Measurements from ENCODE around the gene ZBTB8A. TPM values are rescaled to one million over a fixed set of nuclear protein-coding genes. Genes with fewer than 3 reads are reported as not detected.

Gene ZBTB8A
- total and polyA plus RNA-seq, 10 of the 15 experiments (the other 5 are each of a cell fraction or from before 2014, with no cell fraction given): 0.48 to 4.7 (median 2.4) TPM

- TF ChIP-seq, protein P1, sequence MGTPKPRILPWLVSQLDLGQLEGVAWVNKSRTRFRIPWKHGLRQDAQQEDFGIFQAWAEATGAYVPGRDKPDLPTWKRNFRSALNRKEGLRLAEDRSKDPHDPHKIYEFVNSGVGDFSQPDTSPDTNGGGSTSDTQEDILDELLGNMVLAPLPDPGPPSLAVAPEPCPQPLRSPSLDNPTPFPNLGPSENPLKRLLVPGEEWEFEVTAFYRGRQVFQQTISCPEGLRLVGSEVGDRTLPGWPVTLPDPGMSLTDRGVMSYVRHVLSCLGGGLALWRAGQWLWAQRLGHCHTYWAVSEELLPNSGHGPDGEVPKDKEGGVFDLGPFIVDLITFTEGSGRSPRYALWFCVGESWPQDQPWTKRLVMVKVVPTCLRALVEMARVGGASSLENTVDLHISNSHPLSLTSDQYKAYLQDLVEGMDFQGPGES (IDR thresholded peaks at IDR 0.05): peak; percentile 68; the same call in 1 of the 2 replicates
- TF ChIP-seq RFX5 (IDR thresholded peaks at IDR 0.05; ENCODE audit: low read depth, low read length): peak; percentile 20; the same call in 1 of the 2 replicates
- no peak for TF ChIP-seq RBBP5 (conservative IDR thresholded peaks at IDR 0.05)
- no peak; the same call in 1 of the 2 replicates for TF ChIP-seq RCOR1 (conservative IDR thresholded peaks at IDR 0.05; ENCODE audit: low read depth, low read length)
- TF ChIP-seq PKNOX1 (IDR thresholded peaks at IDR 0.05): peak; percentile 54; the same call in 1 of the 2 replicates
- no peak; the same call in 1 of the 2 replicates for TF ChIP-seq FOXM1 (IDR thresholded peaks at IDR 0.05; ENCODE audit: low read depth, low read length)
- TF ChIP-seq STAT1 (conservative IDR thresholded peaks at IDR 0.05): 0 out of 2 replicates have a peak, but pooled peaks have one; percentile 9
- TF ChIP-seq, protein P2, sequence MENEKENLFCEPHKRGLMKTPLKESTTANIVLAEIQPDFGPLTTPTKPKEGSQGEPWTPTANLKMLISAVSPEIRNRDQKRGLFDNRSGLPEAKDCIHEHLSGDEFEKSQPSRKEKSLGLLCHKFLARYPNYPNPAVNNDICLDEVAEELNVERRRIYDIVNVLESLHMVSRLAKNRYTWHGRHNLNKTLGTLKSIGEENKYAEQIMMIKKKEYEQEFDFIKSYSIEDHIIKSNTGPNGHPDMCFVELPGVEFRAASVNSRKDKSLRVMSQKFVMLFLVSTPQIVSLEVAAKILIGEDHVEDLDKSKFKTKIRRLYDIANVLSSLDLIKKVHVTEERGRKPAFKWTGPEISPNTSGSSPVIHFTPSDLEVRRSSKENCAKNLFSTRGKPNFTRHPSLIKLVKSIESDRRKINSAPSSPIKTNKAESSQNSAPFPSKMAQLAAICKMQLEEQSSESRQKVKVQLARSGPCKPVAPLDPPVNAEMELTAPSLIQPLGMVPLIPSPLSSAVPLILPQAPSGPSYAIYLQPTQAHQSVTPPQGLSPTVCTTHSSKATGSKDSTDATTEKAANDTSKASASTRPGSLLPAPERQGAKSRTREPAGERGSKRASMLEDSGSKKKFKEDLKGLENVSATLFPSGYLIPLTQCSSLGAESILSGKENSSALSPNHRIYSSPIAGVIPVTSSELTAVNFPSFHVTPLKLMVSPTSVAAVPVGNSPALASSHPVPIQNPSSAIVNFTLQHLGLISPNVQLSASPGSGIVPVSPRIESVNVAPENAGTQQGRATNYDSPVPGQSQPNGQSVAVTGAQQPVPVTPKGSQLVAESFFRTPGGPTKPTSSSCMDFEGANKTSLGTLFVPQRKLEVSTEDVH (IDR thresholded peaks at IDR 0.05; ENCODE audit: low read depth, partially characterized antibody): peak; percentile 34
- no peak; the same call in 1 of the 2 replicates for TF ChIP-seq CREM (IDR thresholded peaks at IDR 0.05; ENCODE audit: low read depth)
Observed at GRCh38 chr1:32650752-32651460, 111.7 kb downstream of the ZBTB8A start, which contains the start of gene RBBP4 (continued).
